A673 (cell line): ENCODE measurements around the gene IL15RA. TPM values are rescaled to one million over a fixed set of nuclear protein-coding genes. Genes with fewer than 3 reads are reported as not detected.
A peak's percentile ranks its signal among the peaks of the same experiment; 100 is the strongest.

Source experiments
- BruUV-seq: library from RNA; stranded (reverse); fragments of 400-500 nt; replicated peaks from 2 replicates; lab custom pipeline; 2021; lab: Mats Ljungman, UMichigan
- CTCF ChIA-PET: fragments of 300-600 bp; sonication (Branson Sonifier 250); formaldehyde crosslinking; loops from one replicate; lab custom pipeline; 2022; ENCODE audit warnings: antibody characterized with exemption; lab: Charles Lee
- POLR2A ChIA-PET: fragments of 300-600 bp; sonication (Branson Sonifier 250); formaldehyde crosslinking; loops from one replicate; lab custom pipeline; 2022; ENCODE audit warnings: antibody characterized with exemption; ENCODE audit not compliant: low non-redundant PET; lab: Charles Lee
- DNase-seq: peaks from one replicate; pipeline ENCODE4 v3.0.0-alpha.2; 2015; ENCODE audit warnings: low spot score
- H3K27ac ChIP-seq: fragments of 200-600 bp; sonication (generic); 2 replicates; pipeline ENCODE4 v1.5.1; 2016; ENCODE audit warnings: mixed run types, low read depth, mild to moderate bottlenecking, mixed read lengths, antibody characterized with exemption, low read length; ENCODE audit not compliant: poor library complexity, severe bottlenecking
- H3K27me3 ChIP-seq: fragments of 200-600 bp; sonication (generic); replicated peaks from 2 replicates; pipeline ENCODE4 v1.6.1; 2017; ENCODE audit warnings: mixed run types, low read depth, mild to moderate bottlenecking, mixed read lengths, antibody characterized with exemption, low read length; ENCODE audit not compliant: insufficient read depth, poor library complexity
- H3K36me3 ChIP-seq: fragments of 200-600 bp; sonication (generic); 2 replicates; pipeline ENCODE4 v1.6.1; 2016; ENCODE audit warnings: mixed run types, mild to moderate bottlenecking, mixed read lengths, antibody characterized with exemption, low read length; ENCODE audit not compliant: insufficient read depth, poor library complexity, severe bottlenecking
- H3K4me1 ChIP-seq: fragments of 200-600 bp; sonication (generic); 2 replicates; pipeline ENCODE4 v1.6.1; 2017; ENCODE audit warnings: mixed run types, mild to moderate bottlenecking, mixed read lengths, antibody characterized with exemption, low read length; ENCODE audit not compliant: insufficient read depth, poor library complexity, severe bottlenecking
- H3K4me3 ChIP-seq: fragments of 200-600 bp; sonication (generic); 2 replicates; pipeline ENCODE4 v1.5.1; 2016; ENCODE audit warnings: low read depth, mixed run types, mild to moderate bottlenecking, mixed read lengths, low read length; ENCODE audit not compliant: poor library complexity, severe bottlenecking
- H3K9me3 ChIP-seq: fragments of 200-600 bp; sonication (generic); 2 replicates; pipeline ENCODE4 v1.6.1; 2016; ENCODE audit warnings: mixed run types, low read depth, mild to moderate bottlenecking, mixed read lengths, antibody characterized with exemption, low read length; ENCODE audit not compliant: poor library complexity, severe bottlenecking
- EZH2 ChIP-seq: fragments of 200-600 bp; sonication (generic); IDR thresholded peaks from 2 replicates; pipeline ENCODE4 v1.6.1; 2017; ENCODE audit warnings: borderline replicate concordance, low read depth, mild to moderate bottlenecking, mixed read lengths, antibody characterized with exemption, low read length; ENCODE audit not compliant: poor library complexity, severe bottlenecking
- intact Hi-C: fragments of 100-400 bp; cut with micrococcal nuclease; formaldehyde crosslinking; loops from one replicate; pipeline ENCODE4 v1.10.0; 2022; ENCODE audit not compliant: unreplicated experiment
- total RNA-seq: library from RNA; stranded (reverse); gene quantifications from 2 replicates; pipeline ENCODE4 v1.2.3, GENCODE V29; 2021
- TF ChIP-seq, protein P1 (sequence below): fragments of 300-800, 200-600 bp; sonication (generic); conservative IDR thresholded peaks from 2 replicates; pipeline ENCODE4 v1.5.1; 2017; ENCODE audit warnings: low read depth, mild to moderate bottlenecking, antibody characterized with exemption, low read length, moderate library complexity, mixed read lengths

The IL15RA gene
- total RNA-seq, 1 experiment from 2014 or later: 1.1 TPM

DNA sequence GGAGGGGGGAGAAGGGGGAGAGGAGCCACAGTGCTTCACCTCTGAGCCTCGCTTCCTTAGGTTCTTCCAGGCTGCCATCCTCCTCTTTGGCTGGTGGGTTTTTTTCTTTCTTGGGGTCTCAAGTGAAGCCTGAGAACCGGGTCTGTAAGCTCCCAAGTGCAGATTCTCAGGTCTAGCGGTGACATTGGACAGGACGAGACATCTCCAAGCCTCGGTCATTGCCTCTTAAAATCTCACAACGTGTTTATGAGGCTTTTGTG lies 817 bp upstream of the IL15RA start:
- intact Hi-C loops: no loop called here
- H3K4me1 ChIP-seq: no peaks in the 10 kb centered on the region
- POLR2A ChIA-PET: interaction anchor here (0.7 kb wide), 1 partner anchor 89 kb away, joined by 5 read pairs; no protein-coding TSS in a partner anchor
- no peak overlapping the region for H3K27ac ChIP-seq
- CTCF ChIA-PET: no interaction called here
- BruUV-seq: no TSS peak
- H3K4me3 ChIP-seq: peak overlapping the region; percentile 76
- peak; percentile 10 for DNase-seq
- peaks cover 14% of the 10 kb centered on the region for H3K27me3 ChIP-seq
- TF ChIP-seq, protein P1, sequence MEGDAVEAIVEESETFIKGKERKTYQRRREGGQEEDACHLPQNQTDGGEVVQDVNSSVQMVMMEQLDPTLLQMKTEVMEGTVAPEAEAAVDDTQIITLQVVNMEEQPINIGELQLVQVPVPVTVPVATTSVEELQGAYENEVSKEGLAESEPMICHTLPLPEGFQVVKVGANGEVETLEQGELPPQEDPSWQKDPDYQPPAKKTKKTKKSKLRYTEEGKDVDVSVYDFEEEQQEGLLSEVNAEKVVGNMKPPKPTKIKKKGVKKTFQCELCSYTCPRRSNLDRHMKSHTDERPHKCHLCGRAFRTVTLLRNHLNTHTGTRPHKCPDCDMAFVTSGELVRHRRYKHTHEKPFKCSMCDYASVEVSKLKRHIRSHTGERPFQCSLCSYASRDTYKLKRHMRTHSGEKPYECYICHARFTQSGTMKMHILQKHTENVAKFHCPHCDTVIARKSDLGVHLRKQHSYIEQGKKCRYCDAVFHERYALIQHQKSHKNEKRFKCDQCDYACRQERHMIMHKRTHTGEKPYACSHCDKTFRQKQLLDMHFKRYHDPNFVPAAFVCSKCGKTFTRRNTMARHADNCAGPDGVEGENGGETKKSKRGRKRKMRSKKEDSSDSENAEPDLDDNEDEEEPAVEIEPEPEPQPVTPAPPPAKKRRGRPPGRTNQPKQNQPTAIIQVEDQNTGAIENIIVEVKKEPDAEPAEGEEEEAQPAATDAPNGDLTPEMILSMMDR: no peak
- no peak for TF ChIP-seq EZH2
- no peaks in the 10 kb centered on the region for H3K9me3 ChIP-seq
- H3K36me3 ChIP-seq: no peaks in the 10 kb centered on the region

DNA sequence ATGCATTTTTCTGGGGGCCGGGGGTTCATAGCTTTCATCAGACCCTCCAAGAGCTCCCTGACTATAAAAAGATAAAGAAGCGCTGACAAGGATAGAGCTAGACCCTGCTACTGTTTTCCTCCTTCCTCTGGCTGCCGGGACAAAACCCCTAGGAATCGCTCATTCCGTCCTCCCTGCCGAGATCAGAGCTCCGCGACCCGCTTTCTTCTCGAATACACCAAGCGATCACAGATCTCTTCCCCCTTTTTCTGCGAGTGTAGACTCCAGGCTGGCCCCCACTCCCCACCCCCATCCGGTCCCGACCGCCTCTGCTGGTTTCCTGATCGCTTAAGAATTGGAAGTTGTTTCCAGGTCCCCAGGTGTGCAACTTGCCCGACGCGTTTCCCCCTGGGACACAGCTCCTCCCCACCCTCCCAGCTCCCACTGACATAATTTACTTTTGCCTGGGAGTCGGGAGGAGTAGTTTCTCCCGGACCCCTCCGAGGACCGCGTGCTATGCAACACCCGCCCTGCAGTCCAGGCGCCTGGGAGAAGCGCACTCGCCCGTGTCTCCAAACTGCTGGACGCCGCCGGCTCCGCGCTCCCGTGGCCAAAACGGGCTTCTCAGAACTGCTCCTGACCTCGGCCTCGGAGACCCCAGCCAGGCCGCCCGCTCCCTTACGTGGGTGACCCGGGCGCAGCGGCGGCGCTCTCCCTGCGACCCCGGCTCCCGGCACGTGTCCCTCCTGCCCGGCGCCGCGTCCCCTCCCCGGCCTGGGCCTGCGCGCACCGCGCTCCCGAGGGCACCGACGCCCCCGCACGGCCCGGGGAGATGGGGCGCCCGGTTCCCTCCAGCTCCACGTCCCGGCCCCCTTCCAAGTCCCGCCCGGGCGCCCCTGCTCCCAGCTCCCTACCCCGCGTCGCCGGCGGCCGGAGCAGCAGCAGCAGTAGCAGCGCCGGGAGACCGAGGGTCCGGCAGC lies 552 bp downstream of the IL15RA start:
- Histone ChIP-seq H3K27ac (peak overlapping the region; percentile 13), H3K4me1 (no peaks in the 10 kb centered on the region), H3K9me3 (no peaks in the 10 kb centered on the region), H3K36me3 (no peaks in the 10 kb centered on the region), H3K4me3 (peak overlapping the region; percentile 76), H3K27me3 (peaks cover 14% of the 10 kb centered on the region)
- CTCF ChIA-PET: interaction anchor here (0.6 kb wide), 1 partner anchor 75 kb away, joined by 7 read pairs; no protein-coding TSS in a partner anchor
- intact Hi-C loops: no loop called here
- peak; percentile 38 for DNase-seq
- no peak for TF ChIP-seq EZH2
- TF ChIP-seq, protein P1: no peak
- POLR2A ChIA-PET: no interaction called here
- no TSS peak for BruUV-seq

DNA sequence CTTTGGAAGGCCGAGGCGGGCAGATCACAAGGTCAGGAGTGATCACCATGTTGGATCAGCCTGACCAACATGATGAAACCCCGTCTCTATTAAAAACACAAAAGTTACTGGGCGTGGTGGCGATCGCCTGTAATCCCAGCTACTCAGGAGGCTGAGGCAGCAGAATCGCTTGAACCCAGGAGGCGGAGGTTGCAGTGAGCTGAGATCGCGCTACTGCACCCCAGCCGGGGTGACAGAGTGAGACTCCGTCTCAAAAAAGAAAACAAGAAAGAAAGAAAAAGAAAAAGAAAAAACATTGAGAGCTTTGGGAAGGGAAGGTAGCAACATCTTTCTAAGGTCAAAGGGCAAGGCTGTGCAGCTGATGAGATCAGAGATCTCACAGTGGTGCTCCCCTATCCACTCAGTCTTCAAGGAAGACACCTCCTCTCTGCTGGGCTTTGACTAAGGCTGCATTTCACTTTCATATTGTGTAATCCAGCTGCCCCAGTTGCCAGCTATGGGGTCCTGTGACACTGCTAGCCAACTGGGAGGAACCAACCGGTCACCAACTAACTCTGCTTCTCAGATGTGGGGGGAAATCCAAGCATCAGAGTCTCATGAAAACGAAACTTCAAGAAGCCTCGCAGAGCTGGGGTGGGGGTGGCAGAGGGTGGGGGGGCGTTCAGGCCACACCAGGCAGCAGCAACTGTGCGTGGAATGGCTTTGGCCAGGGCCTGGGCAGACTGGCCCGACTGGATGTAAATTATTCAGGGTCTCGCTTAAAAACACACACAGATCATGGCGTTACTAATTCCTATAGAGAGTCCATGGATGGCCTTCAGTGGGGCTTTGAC lies 1.5 kb downstream of the IL15RA start:
- H3K36me3 ChIP-seq: no peaks in the 10 kb centered on the region
- no peak for DNase-seq
- peak overlapping the region; percentile 76 for H3K4me3 ChIP-seq
- TF ChIP-seq EZH2: no peak
- TF ChIP-seq, protein P1: no peak
- POLR2A ChIA-PET: no interaction called here
- H3K9me3 ChIP-seq: no peaks in the 10 kb centered on the region
- intact Hi-C loops: no loop called here
- no peaks in the 10 kb centered on the region for H3K4me1 ChIP-seq
- peaks cover 14% of the 10 kb centered on the region for H3K27me3 ChIP-seq
- CTCF ChIA-PET: no interaction called here
- BruUV-seq: no TSS peak
- no peak overlapping the region for H3K27ac ChIP-seq
